Psoas muscle (tissue), 8 donors: Measurements from ENCODE around the gene MIEN1. TPM values are rescaled to one million over a fixed set of nuclear protein-coding genes. Genes with fewer than 3 reads are reported as not detected.

Source experiments
- ATAC-seq, 4 donors: fragments of 200-7000 bp; cut with Tn5 transposase; one replicate each; pipeline ENCODE4 v1.9.1; 2020; ENCODE audit warnings: moderate library complexity in 3 of 4, mild to moderate bottlenecking in 2 of 4
- DNase-seq, 2 donors: peaks; one replicate each; pipeline ENCODE4 v3.0.0-alpha.2; 2020
- H3K27ac ChIP-seq: fragments of 200-600 bp; one replicate; pipeline ENCODE4 v1.8.0; 2022
- H3K27me3 ChIP-seq, 3 donors: fragments of 200-600 bp in 1 of 3; one replicate each; pipeline versions ENCODE4 v1.6.1 to v1.8.0; 2013 to 2022; ENCODE audit warnings: low read length in 2 of 3, mild to moderate bottlenecking in 2 of 3, moderate library complexity in 1 of 3; ENCODE audit not compliant: insufficient read depth in 3 of 3
- H3K36me3 ChIP-seq, 2 donors: fragments of 200-600 bp in 1 of 2; one replicate each; pipeline versions ENCODE4 v1.6.1 to v1.8.0; 2013 to 2022; ENCODE audit warnings: low read depth in 1 of 2, mild to moderate bottlenecking in 1 of 2, moderate library complexity in 1 of 2; ENCODE audit not compliant: insufficient read depth in 1 of 2
- H3K4me1 ChIP-seq: fragments of 200-600 bp; one replicate; pipeline ENCODE4 v1.8.0; 2022
- H3K4me3 ChIP-seq: fragments of 200-600 bp; one replicate; pipeline ENCODE4 v1.8.0; 2022; ENCODE audit warnings: mild to moderate bottlenecking
- H3K9me3 ChIP-seq: fragments of 200-600 bp; one replicate; pipeline ENCODE4 v1.8.0; 2022
- WGBS, 3 donors: extraction: QIAGEN DNeasy Blood & Tissue Kit; methylation state at CpG; one replicate each; pipeline versions ENCODE4 v1.1.6 to v1.1.7; 2013; 5-methylcytosine and 5-hydroxymethylcytosine counted together
- intact Hi-C, 2 donors: fragments of 100-400 bp; cut with DNase I; formaldehyde crosslinking; loops; one replicate each; pipeline versions ENCODE4 v1.11.0 to v1.14.2; 2022
- long read RNA-seq, 2 donors: library from polyadenylated mRNA; unstranded; transcript quantifications; one replicate each; pipeline ENCODE4 v2.0.0, GENCODE V29; 2021
- polyA plus RNA-seq, 3 donors: library from polyadenylated mRNA; stranded (reverse); fragments of 200-250 nt; gene quantifications; one replicate each; pipeline ENCODE4 v1.2.3, GENCODE V29; 2013
- total RNA-seq, 4 donors: library from RNA; stranded (reverse); fragmentation: NEBNext Ultra II Directional in 2 of 4; extraction: Animal tissue kit (Norgen Biotek cat#: 25700) in 2 of 4; gene quantifications; one replicate each; pipeline versions ENCODE4 v1.2.1 to v1.2.4, GENCODE V29; 2021 to 2023
- TF ChIP-seq, protein P1 (sequence below): fragments of 200-600 bp; IDR thresholded peaks from one replicate; pipeline ENCODE4 v1.8.0; 2022; ENCODE audit warnings: antibody characterized with exemption
- donor health status: healthy with polysubstance abuse.
- donor health status: DM: no; HTN: no; CAD: no; lungs with moderate emphysema.
- donor health status: Bipolar disorder and iron deficiency.
- donor health status: healthy.
- donor health status: DM: yes; HTN: yes; CAD: no.
- donor health status: DM: no; HTN: no; CAD: no.
- donor health status: DM: no; HTN: no; CAD: no.
- donor health status: DM: yes; HTN: yes; CAD: no.

Gene MIEN1, protein sequence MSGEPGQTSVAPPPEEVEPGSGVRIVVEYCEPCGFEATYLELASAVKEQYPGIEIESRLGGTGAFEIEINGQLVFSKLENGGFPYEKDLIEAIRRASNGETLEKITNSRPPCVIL
- total RNA-seq (10 to 100 TPM; 28.2 to 44.3 (median 36.2) TPM), polyA plus RNA-seq (10 to 100 TPM; 42.6 to 83.9 (median 63.5) TPM)
- long read RNA-seq, donor 1, transcript MIEN1-201 (4 exons, 1,006 nt) = major isoform, 15 of 19 reads
- long read RNA-seq, donor 1, partial matches to known transcripts = 0 of 19 reads
- long read RNA-seq, donor 1, other reads (novel, unspliced or antisense) = 1 of 19 reads
- long read RNA-seq, donor 2, transcript MIEN1-201 (4 exons, 1,006 nt) = major isoform, 23 of 26 reads
- long read RNA-seq, donor 2, partial matches to known transcripts = 0 of 26 reads
- long read RNA-seq, donor 2, other reads (novel, unspliced or antisense) = 0 of 26 reads

DNA sequence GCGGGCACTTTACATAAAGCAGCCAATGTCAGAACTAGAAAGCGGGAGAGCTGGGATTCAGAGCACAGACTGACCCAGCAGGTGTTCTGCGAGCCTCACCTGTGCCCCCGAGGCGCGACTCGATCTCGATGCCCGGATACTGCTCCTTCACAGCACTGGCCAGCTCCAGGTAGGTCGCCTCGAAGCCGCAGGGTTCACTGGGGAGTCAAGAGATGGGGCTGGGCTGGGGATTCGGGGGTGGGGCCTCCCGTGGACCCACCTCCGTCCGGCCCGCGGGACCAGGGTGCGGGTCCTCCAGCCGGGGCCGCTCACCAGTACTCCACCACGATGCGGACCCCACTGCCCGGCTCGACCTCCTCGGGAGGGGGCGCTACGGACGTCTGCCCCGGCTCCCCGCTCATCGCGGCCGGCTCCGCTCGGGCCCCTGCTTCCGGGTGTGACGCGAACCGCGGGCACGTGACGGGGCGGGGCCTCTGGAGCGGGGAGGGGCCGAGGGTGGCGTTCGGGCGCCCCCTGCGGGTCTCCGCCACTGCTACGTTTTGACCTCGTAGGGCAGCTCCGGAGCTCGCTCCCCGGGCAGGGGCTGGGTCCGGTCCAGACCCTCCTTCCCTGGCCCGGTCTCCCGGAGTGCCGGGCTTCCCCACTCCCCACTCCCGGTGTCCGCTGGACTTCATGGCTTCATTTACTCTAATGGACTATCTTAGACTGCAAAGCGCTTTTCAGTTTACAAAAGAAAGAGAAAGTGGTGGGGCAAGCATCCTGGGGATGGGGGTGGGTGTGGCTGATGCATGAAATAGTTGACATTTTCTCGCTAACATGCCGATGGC lies at the start of gene MIEN1:
TSS of gene MIEN1 (minus strand) at position 438 of the 827 bp plus-strand sequence. CDS start at position 401, 37 bp downstream.
- Histone ChIP-seq H3K4me1 (peaks cover 8% of the 10 kb centered on the region), H3K4me3 (peak within 1 kb of the TSS; percentile 85), H3K27me3 (no peaks in the 10 kb centered on the region), H3K27ac (peak within 1 kb of the TSS; percentile 89), H3K9me3 (no peaks in the 10 kb centered on the region), H3K36me3 (peaks cover 2 to 41% of the 10 kb centered on the region in 2 donors)
- ATAC-seq = peak; percentile 97 to 99 (median 98)
- peak; percentile 92 to 96 for DNase-seq
- 1 to 2% (median 1%) methylated on average over 42 to 65 of the region's 65 CpGs for WGBS, 3 donors
- TF ChIP-seq, protein P1, sequence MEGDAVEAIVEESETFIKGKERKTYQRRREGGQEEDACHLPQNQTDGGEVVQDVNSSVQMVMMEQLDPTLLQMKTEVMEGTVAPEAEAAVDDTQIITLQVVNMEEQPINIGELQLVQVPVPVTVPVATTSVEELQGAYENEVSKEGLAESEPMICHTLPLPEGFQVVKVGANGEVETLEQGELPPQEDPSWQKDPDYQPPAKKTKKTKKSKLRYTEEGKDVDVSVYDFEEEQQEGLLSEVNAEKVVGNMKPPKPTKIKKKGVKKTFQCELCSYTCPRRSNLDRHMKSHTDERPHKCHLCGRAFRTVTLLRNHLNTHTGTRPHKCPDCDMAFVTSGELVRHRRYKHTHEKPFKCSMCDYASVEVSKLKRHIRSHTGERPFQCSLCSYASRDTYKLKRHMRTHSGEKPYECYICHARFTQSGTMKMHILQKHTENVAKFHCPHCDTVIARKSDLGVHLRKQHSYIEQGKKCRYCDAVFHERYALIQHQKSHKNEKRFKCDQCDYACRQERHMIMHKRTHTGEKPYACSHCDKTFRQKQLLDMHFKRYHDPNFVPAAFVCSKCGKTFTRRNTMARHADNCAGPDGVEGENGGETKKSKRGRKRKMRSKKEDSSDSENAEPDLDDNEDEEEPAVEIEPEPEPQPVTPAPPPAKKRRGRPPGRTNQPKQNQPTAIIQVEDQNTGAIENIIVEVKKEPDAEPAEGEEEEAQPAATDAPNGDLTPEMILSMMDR = peak; percentile 92
- intact Hi-C loops = loop anchor here (2.0 to 5.0 kb wide), 4 partner anchors 20 to 108 kb away; no protein-coding TSS in a partner anchor

DNA sequence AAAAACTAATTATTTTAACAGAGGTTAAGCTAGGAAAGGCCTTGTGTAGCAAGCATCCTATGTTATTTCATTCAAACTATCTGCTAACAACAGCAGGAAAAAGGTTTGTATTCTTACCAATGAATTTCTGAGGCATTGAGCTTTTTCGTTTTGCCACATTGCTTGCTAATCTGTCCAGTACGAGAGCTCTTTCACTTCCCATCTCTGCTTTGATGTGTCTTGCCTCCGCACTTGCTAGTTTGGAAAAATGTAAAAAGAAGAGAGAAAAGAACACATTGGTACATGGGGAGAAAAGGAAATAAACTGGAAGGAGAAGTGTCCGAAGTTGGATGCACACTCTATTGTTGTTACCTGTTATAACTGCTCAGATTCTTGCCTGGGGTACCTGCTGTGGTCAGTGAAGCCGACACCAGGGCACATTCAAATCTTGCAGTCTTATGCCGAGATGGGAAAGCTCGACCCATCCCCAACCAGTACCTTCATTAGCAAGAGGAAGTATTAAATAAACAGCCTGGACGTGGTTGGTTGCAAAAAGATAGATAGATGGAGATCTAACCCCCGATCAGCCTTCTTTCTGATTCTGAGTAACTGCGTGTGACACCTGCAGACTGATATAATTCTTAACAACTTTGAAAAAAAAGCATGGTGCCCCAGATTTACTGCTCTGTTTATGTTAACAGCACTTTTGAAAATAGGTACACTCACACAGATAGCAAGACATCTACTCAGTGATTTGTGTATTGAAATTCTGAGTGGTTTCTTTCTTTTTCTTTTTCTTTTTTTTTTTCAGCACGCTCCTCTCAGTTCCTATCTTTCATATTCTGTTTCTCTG lies 47.4 kb upstream of the MIEN1 start:
- H3K9me3 ChIP-seq = no peaks in the 10 kb centered on the region
- TF ChIP-seq, protein P1 = no peak
- WGBS, 3 donors = 54 to 60% (median 57%) methylated on average over 11 of the region's 11 CpGs
- intact Hi-C loops = no loop called here
- H3K27me3 ChIP-seq = peaks cover 0 to 16% (median 7%) of the 10 kb centered on the region in 3 donors
- H3K27ac ChIP-seq = no peak overlapping the region
- no peaks in the 10 kb centered on the region for H3K36me3 ChIP-seq
- no peaks in the 10 kb centered on the region for H3K4me1 ChIP-seq
- ATAC-seq = no peak
- no peak overlapping the region for H3K4me3 ChIP-seq
- no peak for DNase-seq

DNA sequence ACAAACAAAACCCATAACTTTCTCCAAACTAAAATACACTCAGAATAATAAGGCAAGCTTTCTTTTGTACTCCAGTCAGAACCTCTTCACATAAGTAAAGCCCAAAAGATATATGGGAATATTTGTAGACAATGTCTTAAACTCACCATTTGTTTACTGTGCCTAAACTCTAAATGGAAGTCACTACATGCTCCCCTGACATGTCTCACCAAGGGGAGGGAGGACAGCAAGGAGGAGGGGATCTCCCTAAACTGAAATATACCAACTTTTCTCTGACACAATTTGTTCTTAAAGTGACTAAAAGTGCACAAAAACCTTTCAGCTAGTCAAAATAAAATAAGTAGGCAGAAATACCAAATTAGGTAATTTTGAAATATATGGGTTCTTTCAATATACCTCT lies 45.9 kb upstream of the MIEN1 start:
- Histone ChIP-seq H3K9me3 (no peaks in the 10 kb centered on the region), H3K27me3 (peaks cover 0 to 11% (median 7%) of the 10 kb centered on the region in 3 donors), H3K4me3 (no peak overlapping the region), H3K27ac (no peak overlapping the region), H3K36me3 (no peaks in the 10 kb centered on the region), H3K4me1 (no peaks in the 10 kb centered on the region)
- ATAC-seq (no peak), DNase-seq (no peak)
- intact Hi-C loops = no loop called here
- TF ChIP-seq, protein P1 = no peak

DNA sequence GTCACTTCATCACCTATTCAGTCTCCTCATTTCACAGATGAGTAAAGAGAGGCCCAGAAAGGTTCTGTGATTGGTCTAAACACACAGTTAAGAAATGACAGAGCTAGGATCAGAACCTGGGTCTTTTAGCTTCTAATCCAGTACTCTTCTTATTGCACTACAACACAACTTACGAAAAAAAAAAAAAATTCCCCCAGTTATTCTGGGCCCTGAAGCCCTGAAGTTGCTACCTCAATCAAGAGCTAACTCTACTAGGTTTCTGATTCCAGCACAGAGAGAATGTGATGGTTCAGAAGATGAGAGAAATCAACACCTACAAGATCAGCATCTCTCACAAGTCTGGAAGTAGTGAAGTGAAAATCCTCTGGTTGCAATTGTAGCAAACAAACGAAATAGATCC lies 44.7 kb upstream of the MIEN1 start:
- ATAC-seq (no peak), DNase-seq (no peak)
- H3K4me1 ChIP-seq = no peaks in the 10 kb centered on the region
- H3K4me3 ChIP-seq = no peak overlapping the region
- H3K27ac ChIP-seq = no peak overlapping the region
- H3K27me3 ChIP-seq = peaks cover 0 to 7% (median 0%) of the 10 kb centered on the region in 3 donors
- H3K9me3 ChIP-seq = no peaks in the 10 kb centered on the region
- H3K36me3 ChIP-seq = no peaks in the 10 kb centered on the region
- intact Hi-C loops = no loop called here
- TF ChIP-seq, protein P1 = no peak
- WGBS, 3 donors = 80 to 85% (median 83%) methylated on average over 2 of the region's 2 CpGs
